ENCODE data around the gene CLDN8. TPM values are rescaled to one million over a fixed set of nuclear protein-coding genes. Genes with fewer than 3 reads are reported as not detected.

The CLDN8 gene
- total RNA-seq = not detected
- long read RNA-seq = 0 reads

DNA sequence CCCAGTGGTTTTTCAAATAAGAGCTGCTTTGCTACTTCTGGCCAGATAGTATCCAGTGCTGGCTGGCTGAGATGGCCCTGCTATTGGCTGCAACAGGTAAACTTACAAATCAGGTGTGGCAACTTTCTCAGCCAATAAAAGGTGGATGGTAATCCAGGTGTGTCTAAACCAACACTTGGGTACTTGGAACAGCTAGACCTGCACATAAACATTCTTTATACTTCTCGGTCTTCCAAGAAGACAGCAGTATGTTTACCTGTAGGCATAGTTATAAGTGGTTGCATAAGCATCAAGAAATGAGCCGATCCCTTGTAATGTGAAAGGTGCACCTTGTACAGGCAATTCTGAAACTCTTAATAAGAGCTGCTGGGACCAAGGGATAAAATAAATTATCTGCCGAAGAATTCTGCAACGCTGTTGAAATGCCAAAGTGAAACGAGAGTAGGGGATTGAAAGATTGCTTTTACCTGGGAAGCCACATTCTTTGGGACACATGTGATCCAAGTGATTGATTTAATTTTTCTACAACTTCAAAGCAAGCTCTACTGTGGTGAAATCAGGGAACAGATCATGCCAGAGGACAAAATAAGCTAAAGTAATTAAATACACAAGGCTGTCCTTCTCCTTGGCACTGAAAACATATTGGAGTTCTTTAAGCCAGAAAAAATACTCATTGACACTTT is at the start of gene CLDN8:
CLDN8 (minus strand) TSS at position 57 of the 683 bp plus-strand sequence. CDS start 172 bp downstream, outside the sequence.
- DNase-seq = no peak
- intact Hi-C loops (cut with DNase I) = no loop called here
- ATAC-seq (ENCODE audit: poor library complexity) = no peak

DNA sequence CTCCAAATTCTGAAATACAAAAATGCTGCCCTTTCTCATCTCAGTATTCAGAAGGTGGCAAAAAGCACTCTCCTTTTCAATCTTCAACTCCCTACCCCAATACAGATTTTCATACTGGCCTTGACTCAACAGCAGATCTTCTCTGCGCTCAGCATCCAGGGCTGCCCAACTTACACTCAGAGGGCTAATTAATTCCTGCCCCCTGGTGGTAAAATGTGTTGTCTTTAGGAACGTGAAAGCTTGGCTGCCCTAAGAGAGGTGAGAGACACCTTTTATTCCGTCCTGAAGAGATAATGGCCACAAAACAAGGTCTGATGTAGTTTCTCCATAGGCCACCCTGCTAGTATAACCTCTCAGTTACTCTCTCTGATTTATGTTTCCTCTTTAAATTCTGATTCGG is 41.9 kb upstream of the CLDN8 start:
- ATAC-seq (ENCODE audit: poor library complexity) (no peak), DNase-seq (no peak)
- intact Hi-C loops (cut with DNase I) = no loop called here

DNA sequence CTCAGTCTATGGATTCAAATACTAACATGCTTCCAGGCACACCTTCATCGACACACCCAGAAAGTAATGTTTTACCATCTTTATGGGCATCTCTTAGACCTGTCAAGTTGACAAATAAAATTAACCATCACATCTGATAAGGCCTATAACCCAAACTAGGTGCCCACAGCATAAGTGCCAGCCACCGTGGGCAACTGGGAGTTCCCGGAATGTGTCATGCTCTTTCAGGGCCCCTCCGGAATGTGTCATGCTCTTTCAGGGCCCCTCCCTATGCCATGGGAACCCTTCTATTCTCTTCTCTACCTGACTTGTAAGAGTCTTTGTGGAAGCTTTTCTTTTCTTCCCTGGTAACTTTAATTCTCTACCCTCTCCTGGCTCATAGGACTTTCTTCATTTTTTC is 40.2 kb upstream of the CLDN8 start:
- intact Hi-C loops (cut with DNase I) = no loop called here
- ATAC-seq (ENCODE audit: poor library complexity) (no peak), DNase-seq (no peak)

DNA sequence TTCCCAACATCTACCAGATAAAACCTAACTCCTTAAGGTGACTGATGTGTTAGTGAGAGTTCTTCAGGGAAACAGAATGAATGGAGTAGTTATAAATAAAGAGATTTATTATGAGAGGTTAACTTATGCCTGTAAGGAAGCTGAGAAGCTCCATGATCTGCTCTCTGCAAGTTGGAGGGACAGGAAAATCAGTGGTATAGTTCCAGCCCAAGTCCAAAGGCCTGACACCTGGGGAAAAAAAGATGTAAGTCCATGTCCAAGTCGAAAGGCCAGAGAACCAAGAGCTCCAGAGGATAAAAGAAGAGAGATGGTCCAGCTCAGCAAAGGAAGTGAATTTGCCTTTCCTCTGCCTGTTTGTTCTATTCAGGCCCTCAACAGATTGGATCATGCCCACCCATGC is 39.8 kb upstream of the CLDN8 start:
- intact Hi-C loops (cut with DNase I) = no loop called here
- DNase-seq = no peak

DNA sequence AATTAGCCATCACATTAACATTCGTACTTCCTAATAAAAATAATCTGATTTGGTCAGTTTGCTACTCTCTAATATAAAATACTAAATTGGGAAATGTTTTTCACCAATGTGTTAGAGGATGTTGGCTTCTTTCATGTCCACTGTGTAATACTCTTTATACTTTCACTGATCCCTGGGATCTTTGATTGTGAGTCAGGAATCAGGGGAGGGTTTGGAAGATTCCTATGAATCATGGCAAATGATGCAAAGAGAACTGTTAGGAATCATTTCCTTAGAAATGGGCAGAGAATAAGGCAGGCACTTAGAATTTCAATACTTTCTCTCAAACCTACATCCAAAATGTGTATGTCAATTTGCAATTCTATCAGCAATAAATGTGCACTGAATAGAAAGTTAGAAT is 35.9 kb upstream of the CLDN8 start:
- ATAC-seq (ENCODE audit: poor library complexity) = no peak
- intact Hi-C loops (cut with DNase I) = no loop called here
- DNase-seq = no peak

More for the DNA sequence above, 39.8 kb upstream of the CLDN8 start:
- no peak for ATAC-seq (ENCODE audit: poor library complexity)

DNA sequence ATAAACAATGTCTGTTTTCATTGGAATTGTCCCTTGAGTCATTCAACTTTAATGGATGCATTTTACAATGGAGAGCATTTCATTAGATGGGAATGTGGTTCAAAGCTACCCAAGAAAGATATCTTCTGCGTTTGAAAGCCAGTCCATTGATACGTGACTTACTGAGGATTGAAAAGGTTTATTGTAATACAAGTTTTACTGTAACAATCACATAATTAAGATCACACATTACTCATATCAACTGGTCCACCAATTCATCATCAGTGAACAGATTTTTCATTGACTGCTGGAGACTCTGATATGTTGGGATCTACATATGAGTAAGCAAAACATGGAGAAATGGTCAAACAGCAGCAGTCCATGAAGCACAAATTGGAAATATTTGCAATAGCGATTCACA is 34.0 kb upstream of the CLDN8 start:
- intact Hi-C loops (cut with DNase I) = no loop called here
- ATAC-seq (ENCODE audit: poor library complexity) (no peak), DNase-seq (no peak)

DNA sequence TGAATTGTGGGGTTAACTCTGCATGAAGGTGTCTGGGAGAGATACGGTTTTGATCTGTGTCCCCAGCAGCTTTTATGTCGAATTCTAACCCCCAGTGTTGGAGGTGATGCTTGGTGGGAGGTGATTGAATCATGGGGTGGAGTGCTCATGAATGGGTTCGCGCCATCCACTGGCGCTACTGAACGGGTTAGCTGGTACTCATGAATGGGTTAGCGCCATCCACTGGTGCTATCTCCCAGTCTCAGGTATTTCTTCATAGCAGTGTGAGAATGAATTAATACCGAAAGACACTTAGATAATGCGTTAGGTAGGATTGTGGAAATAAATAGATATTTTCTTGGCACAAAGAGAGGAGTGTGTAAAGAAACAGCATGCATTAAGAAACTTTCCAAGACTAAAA is 32.9 kb upstream of the CLDN8 start:
- no peak for DNase-seq
- intact Hi-C loops (cut with DNase I) = no loop called here
- ATAC-seq (ENCODE audit: poor library complexity) = no peak

DNA sequence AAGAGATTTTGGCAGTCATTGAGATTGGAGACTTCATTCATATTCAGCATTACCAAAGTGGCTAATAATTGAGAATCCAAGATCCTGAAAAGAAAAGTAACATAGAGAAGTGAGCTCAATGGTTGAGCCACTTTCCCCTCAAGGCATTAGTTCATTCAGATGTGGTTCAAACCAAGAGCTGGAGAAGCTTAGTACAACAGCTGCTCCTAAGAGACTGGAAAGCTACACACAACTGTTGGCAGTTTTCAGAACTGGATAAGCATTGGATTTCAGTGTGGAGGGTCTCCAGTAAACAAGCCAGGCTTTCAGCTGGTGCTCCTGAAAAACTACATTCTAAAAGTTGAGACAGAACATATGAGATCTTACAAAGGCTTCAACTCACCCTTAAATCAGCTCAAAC is 29.2 kb upstream of the CLDN8 start:
- intact Hi-C loops (cut with DNase I) = no loop called here
- no peak for ATAC-seq (ENCODE audit: poor library complexity)

DNA sequence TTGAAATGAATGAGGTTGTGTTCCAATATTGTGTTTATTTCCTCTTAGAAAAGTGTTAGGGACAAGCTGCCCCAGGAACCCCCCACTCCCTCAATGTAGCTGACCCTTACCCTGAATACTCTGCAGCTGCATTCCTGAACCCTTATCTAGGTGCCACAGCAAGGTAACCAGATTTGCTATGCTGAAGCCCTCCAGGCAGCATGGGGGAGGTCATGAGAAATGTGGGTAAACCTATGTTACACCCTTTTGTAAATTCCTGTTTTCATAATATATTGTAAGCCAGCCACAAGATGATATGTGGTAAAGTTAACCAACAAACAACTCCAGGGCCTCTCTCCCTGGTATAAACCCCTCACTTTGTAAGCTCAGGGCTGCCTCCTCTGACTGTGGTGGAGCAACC is 27.8 kb upstream of the CLDN8 start:
- intact Hi-C loops (cut with DNase I) = no loop called here
- ATAC-seq (ENCODE audit: poor library complexity) = no peak
- DNase-seq = no peak

More for the DNA sequence above, 29.2 kb upstream of the CLDN8 start:
- DNase-seq = no peak

DNA sequence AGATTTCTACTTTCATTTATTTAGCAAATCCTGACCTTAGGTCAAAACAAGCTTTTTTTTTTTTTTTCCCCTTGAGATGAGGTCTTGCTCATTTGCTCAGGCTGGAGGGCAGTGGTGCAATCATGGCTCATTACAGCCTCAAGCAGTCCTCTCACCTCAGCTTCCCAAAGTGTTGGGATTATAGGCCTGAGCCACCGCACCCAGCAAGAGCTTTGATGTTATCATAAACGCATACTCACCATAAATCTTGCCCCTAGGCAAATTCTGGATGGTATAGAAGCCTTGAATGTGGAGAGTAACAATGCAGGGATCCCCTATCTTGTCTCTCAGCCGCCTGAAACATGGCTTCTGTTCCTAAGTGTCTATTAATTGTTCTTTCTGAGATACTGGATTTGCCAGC is 24.8 kb upstream of the CLDN8 start:
- no peak for ATAC-seq (ENCODE audit: poor library complexity)
- DNase-seq = no peak
- intact Hi-C loops (cut with DNase I) = no loop called here

DNA sequence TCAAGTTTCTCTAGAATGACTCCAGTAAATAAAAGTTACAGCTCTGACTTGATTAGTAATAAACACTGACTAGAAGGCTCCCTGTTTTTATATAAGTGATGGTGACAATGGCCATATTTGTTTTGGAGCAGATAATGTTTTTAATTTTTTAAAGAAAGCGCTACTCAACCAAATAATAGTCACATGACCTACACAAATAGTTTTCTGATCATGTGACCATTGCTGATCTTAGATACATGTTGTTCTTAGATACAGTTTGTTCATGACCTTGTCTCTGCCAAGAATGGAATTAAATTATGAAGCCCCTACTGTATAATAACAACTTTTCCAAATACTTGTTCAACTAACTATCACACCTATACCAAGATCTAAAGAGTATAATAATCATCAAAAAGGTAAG is 22.3 kb upstream of the CLDN8 start:
- intact Hi-C loops (cut with DNase I) = no loop called here
- DNase-seq (no peak), ATAC-seq (ENCODE audit: poor library complexity) (no peak)

DNA sequence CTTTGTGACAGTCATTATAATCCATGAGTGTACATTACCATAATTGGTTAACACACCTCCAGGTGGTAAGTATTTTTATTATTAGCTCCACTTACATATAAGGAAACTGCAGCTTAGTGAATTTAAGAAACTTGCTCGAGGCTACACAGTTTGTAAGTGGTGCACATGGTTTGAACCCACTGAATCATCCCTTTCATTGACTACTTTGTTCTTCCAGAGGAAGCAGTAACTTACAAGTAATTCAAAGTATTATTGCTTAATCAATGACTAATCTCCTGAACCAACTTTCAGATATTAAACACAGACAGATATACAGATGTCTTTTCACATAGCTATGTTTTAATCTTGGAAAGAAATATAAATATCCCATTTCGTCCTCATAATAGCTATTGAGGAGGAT is 18.7 kb upstream of the CLDN8 start:
- ATAC-seq (ENCODE audit: poor library complexity) (no peak), DNase-seq (no peak)
- intact Hi-C loops (cut with DNase I) = no loop called here

DNA sequence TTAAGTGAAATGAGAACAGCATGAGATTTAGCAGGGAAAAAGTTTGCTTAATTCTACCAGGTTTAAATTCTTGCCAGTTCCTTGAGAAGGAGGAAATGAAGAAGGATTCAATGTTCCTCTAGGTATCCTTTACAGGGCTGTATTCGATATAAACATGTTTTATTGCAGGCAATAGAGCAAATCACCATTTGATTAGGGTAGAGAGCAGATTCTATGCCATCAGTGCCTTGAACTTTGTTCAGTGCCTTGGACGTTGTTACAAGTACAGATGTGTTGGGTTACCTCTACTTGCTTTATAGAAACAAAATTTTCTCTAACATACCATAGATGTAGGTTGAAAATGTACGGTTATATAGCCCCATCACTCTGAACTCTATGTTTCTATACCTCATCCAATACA is 18.2 kb upstream of the CLDN8 start:
- intact Hi-C loops (cut with DNase I) = no loop called here
- DNase-seq (no peak), ATAC-seq (ENCODE audit: poor library complexity) (no peak)

DNA sequence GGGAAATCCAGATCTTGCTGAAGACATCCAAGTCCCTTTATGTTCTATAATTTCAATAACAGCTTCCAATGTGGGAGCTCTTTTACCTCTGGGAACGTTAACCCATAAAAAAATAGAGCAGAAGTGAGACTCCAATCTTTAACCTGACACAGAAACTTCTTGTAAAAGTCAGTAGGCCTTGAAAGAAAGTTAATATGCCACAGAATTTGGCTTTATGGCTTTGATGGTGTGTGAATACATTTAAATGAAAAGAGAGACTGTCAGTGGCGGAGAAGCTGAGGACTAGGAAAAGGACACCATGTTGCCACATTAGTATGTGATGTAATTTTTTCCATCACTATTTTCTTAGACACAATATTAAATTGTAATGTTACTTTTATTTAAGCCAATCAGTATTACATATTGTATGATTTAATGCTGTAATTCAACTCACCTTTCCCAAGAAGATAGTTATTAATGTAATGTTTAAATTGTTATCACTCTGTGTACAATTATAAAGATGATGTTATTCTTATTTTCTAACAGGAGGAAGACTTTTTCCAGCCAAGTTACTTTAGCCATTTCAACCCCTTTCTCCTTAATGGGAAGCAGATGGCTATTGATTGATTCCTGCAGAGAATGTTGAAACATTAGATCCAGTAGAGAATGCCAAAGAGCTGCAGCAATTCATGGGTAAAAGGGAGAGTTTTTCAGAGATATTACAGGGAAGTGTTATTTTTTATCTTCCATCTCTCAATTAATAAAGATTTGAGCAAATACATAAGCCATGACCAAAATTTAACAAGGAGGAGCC is 17.5 kb upstream of the CLDN8 start:
- intact Hi-C loops (cut with DNase I) = no loop called here
- no peak for DNase-seq
- no peak for ATAC-seq (ENCODE audit: poor library complexity)

DNA sequence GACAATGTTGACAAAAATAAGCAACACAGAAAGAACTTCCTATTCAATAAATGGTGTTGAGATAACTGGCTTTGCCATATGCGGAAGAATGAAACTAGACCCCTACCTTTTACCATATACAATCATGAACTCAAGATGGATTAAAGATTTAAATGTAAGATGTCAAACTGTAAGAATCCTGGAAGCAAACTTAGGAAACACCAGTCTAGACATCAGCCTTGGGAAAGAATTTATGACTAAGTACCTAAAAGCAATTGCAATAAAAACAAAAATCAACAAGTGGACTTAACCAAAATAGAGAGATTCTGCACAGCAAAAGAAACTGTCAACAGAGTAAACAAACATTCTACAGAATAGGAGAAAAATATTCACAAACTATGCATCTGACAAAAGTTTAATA is 16.1 kb upstream of the CLDN8 start:
- DNase-seq (no peak), ATAC-seq (ENCODE audit: poor library complexity) (no peak)
- intact Hi-C loops (cut with DNase I) = no loop called here

DNA sequence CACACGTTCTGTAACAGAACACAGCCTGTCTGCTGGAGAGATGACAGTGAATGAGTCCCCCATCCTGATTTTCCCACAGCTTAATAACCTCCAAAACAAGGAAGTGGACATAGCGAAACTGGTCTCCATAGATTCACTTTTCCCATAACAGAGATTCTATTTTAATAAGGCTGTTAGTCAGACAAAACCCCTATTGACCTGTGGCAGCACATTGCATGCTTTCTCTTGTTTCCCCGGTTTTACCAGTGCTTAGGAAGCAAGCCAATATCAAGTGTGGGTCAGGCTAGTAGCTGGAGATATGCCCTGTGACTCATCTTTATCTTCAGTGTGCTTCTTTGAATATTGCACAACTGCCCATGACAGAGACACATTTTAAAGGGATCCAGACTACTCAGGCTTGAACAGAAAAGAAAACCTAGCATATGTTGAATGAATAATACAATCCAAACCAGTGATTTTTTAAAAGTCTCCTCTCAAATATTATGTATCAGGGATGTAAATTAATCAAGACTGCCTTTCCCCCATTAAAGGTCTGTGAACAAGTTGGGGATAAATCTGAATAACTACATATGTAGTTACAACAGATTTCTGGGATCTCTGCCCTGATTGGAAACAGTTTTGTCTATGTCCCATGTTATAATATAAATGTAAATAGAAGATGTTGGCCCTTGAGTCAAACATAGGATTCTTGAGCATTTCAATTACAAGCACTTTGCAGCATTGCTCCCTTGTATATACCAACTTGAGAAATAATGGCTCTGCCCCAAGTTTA is 11.9 kb upstream of the CLDN8 start:
- intact Hi-C loops (cut with DNase I) = no loop called here
- no peak for DNase-seq
- peak; percentile 96 for ATAC-seq (ENCODE audit: poor library complexity)

DNA sequence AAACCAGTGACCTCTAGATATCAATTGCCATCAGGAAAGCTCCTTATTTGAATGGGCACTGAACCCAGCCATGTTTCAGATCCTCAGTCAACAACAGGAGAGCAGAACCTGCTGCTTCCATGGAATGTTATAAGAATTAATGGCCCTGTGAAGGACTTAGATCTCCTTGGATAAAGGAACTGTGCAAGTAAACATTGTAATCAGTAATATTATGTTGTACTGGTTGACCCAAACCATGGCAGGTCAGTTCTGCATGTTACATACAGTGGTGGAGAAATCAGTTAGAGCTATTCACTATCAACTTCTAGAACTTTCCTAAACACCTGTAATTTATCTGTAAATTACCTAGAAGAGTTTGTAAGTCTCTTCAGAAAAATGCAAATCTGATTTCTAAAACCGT is 11.2 kb upstream of the CLDN8 start:
- ATAC-seq (ENCODE audit: poor library complexity) (no peak), DNase-seq (no peak)
- intact Hi-C loops (cut with DNase I) = no loop called here

DNA sequence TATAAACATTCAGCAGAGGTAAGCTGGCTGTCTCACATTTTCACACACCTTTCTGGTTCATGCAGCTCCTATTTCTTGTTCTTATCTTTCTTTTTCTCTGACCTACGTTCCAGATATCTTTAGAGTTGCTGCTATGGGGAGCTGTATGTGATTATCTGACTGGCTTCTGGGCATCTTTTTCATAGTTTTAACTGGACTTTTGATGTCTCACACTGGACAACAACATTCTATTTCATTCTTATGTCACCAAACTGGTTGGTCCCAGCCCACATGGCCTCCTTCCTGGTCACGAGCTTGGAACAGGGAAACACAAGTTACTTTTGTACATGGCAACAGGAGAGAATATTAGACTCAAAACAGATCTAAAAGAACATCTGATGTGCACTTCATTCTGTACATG is 7.7 kb upstream of the CLDN8 start:
- DNase-seq (no peak), ATAC-seq (ENCODE audit: poor library complexity) (no peak)
- intact Hi-C loops (cut with DNase I) = no loop called here

DNA sequence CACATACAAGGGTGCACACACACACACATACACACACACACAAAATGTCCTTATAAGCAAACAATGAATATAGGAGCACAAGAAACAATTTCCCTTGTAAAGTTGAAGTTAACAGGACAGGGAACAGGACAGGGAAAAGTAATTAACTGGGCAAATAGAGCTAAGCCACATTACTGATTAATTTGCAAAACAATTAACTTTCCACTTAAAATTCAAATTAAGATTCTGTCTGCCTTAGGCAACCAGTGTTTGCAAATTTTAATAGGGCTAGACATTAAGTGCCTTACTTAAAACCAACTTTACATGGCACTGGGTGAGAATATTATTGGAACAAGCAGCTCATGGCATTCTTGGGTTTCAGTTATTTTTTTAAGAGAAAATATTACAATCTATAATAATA is 6.8 kb upstream of the CLDN8 start:
- ATAC-seq (ENCODE audit: poor library complexity) (no peak), DNase-seq (no peak)
- intact Hi-C loops (cut with DNase I) = no loop called here

DNA sequence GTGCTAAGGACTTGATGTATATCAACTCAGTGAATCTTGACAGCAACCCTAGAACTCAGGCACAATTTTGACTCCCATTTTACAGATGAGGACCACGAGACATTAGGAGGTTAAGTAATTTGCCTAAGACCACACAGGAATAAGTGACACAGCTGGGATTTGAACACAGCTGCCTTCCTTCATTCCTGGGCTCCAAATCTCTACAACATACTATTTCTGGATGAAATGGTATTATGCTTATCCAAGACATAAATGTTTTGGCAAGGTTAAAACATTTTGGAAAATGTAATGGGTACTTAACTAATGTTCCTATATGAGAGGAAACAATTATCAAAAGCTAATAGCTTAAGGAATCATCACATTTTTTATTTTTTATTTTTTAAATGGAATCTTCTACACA is 4.8 kb downstream of the CLDN8 start:
- DNase-seq (no peak), ATAC-seq (ENCODE audit: poor library complexity) (no peak)
- intact Hi-C loops (cut with DNase I) = no loop called here
